Kidney epithelial cell (primary cell): Measurements from ENCODE around the gene AFF1. TPM values are rescaled to one million over a fixed set of nuclear protein-coding genes. Genes with fewer than 3 reads are reported as not detected.
A peak's percentile ranks its signal among the peaks of the same experiment; 100 is the strongest.

Experiments used
- DNase-seq: peaks from one replicate; pipeline ENCODE4 v3.0.0-alpha.2; 2010; ENCODE audit warnings: low read depth
- H3K27me3 ChIP-seq: 2 replicates; pipeline ENCODE4 v1.6.0; 2011; ENCODE audit warnings: low read length; ENCODE audit not compliant: control insufficient read depth, insufficient read depth
- H3K36me3 ChIP-seq: 2 replicates; pipeline ENCODE4 v1.5.1; 2011; ENCODE audit warnings: low read length; ENCODE audit not compliant: control insufficient read depth, insufficient read depth
- H3K4me3 ChIP-seq: 2 replicates; pipeline ENCODE4 v1.5.1; 2011; ENCODE audit warnings: low read depth, mild to moderate bottlenecking, control low read depth, low read length
- CTCF ChIP-seq: IDR thresholded peaks from 2 replicates; pipeline ENCODE4 v1.5.1; 2011; ENCODE audit warnings: mild to moderate bottlenecking, moderate library complexity, low read length, control low read depth, inconsistent platforms; ENCODE audit not compliant: insufficient read depth, poor library complexity, severe bottlenecking
- total RNA-seq: library from RNA; depleted of rRNA; stranded (reverse); fragments of >200 nt; gene quantifications from 2 replicates; pipeline ENCODE4 v1.2.3, GENCODE V29; 2015

The AFF1 gene
- total RNA-seq, 1 donor from 2014 or later = 16.9 TPM

- no peaks in the 10 kb centered on the region for H3K27me3 ChIP-seq
- no peak overlapping the region for H3K4me3 ChIP-seq
- H3K36me3 ChIP-seq = no peaks in the 10 kb centered on the region
- peak; percentile 58 for DNase-seq
- TF ChIP-seq CTCF = no peak
Observed at GRCh38 chr4:86961605-86962295, 26.9 kb downstream of the AFF1 start.

- no peak for TF ChIP-seq CTCF
- Histone ChIP-seq H3K27me3 (no peaks in the 10 kb centered on the region), H3K36me3 (no peaks in the 10 kb centered on the region), H3K4me3 (no peak overlapping the region)
- DNase-seq = peak; percentile 85
Observed at GRCh38 chr4:86963697-86964096, 28.9 kb downstream of the AFF1 start.

- no peak for DNase-seq
- no peak for TF ChIP-seq CTCF
- H3K36me3 ChIP-seq = no peaks in the 10 kb centered on the region
- no peaks in the 10 kb centered on the region for H3K27me3 ChIP-seq
- no peak overlapping the region for H3K4me3 ChIP-seq
Observed at GRCh38 chr4:86965019-86965976, 30.5 kb downstream of the AFF1 start.

GRCh38 chr4:86967073-86967472 lies 32.3 kb downstream of the AFF1 start:
- TF ChIP-seq CTCF = no peak
- Histone ChIP-seq H3K36me3 (no peaks in the 10 kb centered on the region), H3K27me3 (no peaks in the 10 kb centered on the region), H3K4me3 (no peak overlapping the region)
- no peak for DNase-seq

- Histone ChIP-seq H3K4me3 (no peak overlapping the region), H3K36me3 (no peaks in the 10 kb centered on the region), H3K27me3 (no peaks in the 10 kb centered on the region)
- DNase-seq = no peak
- no peak for TF ChIP-seq CTCF
Observed at GRCh38 chr4:86967798-86968197, 33.0 kb downstream of the AFF1 start.
